Activated naive CD8-positive, alpha-beta T cell (primary cell): ENCODE data around the gene GKN2.
"Not testable (repeated sequence)": the region's sequence is repeated elsewhere in the genome, so short reads cannot be mapped to it uniquely, and the experiment has no call there.

Source experiments
- H3K27ac Mint-ChIP-seq: one replicate; pipeline ENCODE4 v1.8.0; 2021; ENCODE audit warnings: mixed read lengths
- H3K27me3 Mint-ChIP-seq: one replicate; pipeline ENCODE4 v1.8.0; 2021; ENCODE audit warnings: mixed read lengths
- H3K36me3 Mint-ChIP-seq: one replicate; pipeline ENCODE4 v1.8.0; 2021; ENCODE audit warnings: mixed read lengths
- H3K4me1 Mint-ChIP-seq: one replicate; pipeline ENCODE4 v1.8.0; 2021; ENCODE audit warnings: low read depth, mixed read lengths
- H3K4me3 Mint-ChIP-seq: one replicate; pipeline ENCODE4 v1.8.0; 2021; ENCODE audit warnings: mild to moderate bottlenecking, mixed read lengths
- H3K9me3 Mint-ChIP-seq: one replicate; pipeline ENCODE4 v1.8.0; 2021; ENCODE audit warnings: low read depth, mixed read lengths

GKN2 gene

GRCh38 chr2:68901561-68901960 is 51.1 kb downstream of the GKN2 start:
- H3K9me3 Mint-ChIP-seq = peaks cover 4% of the 10 kb centered on the region
- no peaks in the 10 kb centered on the region for H3K4me1 Mint-ChIP-seq
- H3K36me3 Mint-ChIP-seq = peaks cover 2% of the 10 kb centered on the region
- H3K27me3 Mint-ChIP-seq = no peaks in the 10 kb centered on the region
- H3K27ac Mint-ChIP-seq = no peak overlapping the region
- no peak overlapping the region for H3K4me3 Mint-ChIP-seq

DNA sequence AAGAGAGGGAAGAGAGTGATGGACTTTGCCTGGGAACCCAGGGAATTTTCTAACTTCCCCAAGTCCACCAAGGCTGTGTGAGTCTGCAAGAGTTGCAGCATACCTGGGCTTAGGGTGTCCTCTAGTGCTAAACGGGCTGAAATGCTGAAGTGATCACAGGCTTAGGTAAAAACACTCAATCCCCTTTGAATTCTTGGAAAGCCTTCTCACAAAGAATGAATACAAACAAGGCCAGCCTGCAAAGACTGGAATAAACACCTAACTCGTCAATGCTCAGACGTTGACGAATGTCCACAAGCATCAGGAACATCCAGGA is 51.5 kb downstream of the GKN2 start:
- Mint-ChIP-seq H3K4me1 (no peaks in the 10 kb centered on the region), H3K36me3 (peaks cover 2% of the 10 kb centered on the region), H3K4me3 (no peak overlapping the region), H3K27me3 (no peaks in the 10 kb centered on the region), H3K27ac (no peak overlapping the region), H3K9me3 (peaks cover 4% of the 10 kb centered on the region)

- Mint-ChIP-seq H3K27me3 (no peaks in the 10 kb centered on the region), H3K4me3 (no peak overlapping the region), H3K27ac (no peak overlapping the region), H3K4me1 (no peaks in the 10 kb centered on the region), H3K9me3 (peaks cover 4% of the 10 kb centered on the region), H3K36me3 (peaks cover 2% of the 10 kb centered on the region)
Observed at GRCh38 chr2:68900496-68901198, 52.0 kb downstream of the GKN2 start.

DNA sequence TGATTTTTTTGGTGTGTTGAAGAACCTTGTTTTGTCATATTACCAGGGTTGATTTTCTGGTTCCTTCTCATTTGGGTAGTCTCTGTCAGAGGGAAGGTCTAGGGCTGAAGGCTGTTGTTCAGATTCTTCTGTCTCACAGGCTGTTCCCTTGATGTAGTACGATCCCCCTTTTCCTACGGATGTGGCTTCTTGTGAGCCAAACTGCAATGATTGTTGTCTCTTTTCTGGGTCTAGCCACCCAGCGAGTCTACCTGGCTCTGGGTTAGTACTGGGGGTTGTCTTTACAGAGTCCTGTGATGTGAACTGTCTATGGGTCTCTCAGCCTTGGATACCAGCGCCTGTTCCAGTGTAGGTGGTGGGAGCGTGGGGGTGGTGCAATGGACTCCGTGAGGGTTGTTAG is 56.7 kb downstream of the GKN2 start:
- not testable (repeated sequence) for H3K4me1 Mint-ChIP-seq, H3K4me3 Mint-ChIP-seq, H3K27ac Mint-ChIP-seq, H3K9me3 Mint-ChIP-seq, H3K36me3 Mint-ChIP-seq, H3K27me3 Mint-ChIP-seq
